HT-29 (cell line): ENCODE data around the gene ICAM4. TPM values are rescaled to one million over a fixed set of nuclear protein-coding genes. Genes with fewer than 3 reads are reported as not detected.
"Not testable (repeated sequence)": the region's sequence is repeated elsewhere in the genome, so short reads cannot be mapped to it uniquely, and the experiment has no call there.

ENCODE experiments used
- DNase-seq: peaks from one replicate; pipeline ENCODE4 v3.0.0-alpha.2; 2015; ENCODE audit warnings: low spot score
- total RNA-seq: library from RNA; depleted of rRNA; stranded (reverse); fragments of >200 nt; shearing (Covaris generic); gene quantifications from 2 replicates; pipeline ENCODE4 v1.2.3, GENCODE V29; 2014

ICAM4 gene
- total RNA-seq, 1 experiment from 2014 or later: 0.69 TPM

DNA sequence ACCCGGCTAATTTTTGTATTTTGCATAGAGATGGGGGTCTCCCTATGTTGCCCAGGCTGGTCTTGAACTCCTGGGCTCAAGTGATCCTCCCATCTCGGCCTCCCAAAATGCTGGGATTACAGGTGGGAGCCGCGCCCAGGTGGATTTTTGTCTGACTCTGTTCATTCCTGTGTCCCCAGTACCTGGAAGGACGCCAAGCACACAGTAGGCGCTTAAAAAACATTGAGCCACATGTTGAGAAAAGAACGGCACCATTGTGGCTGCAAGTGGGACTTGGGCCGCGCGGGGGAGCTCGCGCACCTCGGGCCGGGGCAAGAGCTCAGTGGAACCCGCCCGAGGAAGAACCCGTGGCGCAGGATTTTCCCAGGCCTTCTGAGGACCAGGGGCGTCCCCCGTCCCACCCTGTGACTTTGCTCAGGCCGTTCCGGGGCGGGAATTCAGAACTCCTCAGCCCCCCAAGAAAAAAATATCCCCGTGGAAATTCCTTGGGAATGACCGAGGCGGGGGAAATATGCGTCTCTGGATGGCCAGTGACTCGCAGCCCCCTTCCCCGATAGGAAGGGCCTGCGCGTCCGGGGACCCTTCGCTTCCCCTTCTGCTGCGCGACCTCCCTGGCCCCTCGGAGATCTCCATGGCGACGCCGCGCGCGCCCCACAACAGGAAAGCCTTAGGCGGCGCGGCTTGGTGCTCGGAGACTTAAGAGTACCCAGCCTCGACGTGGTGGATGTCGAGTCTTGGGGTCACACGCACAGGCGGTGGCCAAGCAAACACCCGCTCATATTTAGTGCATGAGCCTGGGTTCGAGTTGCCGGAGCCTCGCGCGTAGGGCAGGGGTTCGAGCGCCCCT lies 17.2 kb upstream of the ICAM4 start:
- DNase-seq: peak; percentile 60

DNA sequence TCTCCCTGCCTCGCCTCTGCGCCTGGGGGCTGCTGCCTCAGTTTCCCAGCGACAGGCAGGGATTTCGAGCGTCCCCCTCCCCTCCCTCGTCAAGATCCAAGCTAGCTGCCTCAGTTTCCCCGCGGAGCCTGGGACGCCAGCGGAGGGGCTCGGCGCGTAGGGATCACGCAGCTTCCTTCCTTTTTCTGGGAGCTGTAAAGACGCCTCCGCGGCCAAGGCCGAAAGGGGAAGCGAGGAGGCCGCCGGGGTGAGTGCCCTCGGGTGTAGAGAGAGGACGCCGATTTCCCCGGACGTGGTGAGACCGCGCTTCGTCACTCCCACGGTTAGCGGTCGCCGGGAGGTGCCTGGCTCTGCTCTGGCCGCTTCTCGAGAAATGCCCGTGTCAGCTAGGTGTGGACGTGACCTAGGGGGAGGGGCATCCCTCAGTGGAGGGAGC lies 16.6 kb upstream of the ICAM4 start:
- DNase-seq: no peak

DNA sequence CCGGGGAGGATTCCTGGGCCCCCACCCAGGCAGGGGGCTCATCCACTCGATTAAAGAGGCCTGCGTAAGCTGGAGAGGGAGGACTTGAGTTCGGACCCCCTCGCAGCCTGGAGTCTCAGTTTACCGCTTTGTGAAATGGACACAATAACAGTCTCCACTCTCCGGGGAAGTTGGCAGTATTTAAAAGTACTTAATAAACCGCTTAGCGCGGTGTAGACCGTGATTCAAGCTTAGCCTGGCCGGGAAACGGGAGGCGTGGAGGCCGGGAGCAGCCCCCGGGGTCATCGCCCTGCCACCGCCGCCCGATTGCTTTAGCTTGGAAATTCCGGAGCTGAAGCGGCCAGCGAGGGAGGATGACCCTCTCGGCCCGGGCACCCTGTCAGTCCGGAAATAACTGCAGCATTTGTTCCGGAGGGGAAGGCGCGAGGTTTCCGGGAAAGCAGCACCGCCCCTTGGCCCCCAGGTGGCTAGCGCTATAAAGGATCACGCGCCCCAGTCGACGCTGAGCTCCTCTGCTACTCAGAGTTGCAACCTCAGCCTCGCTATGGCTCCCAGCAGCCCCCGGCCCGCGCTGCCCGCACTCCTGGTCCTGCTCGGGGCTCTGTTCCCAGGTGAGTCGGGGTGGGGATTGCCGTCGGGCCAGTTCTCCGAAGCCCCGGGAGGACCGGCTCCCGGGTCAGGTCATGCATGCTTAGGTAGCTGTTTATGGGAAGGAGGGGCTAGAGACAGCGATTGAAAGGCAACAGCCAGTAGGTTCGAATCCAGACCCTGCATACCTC lies 15.9 kb upstream of the ICAM4 start, which contains the start of gene ICAM1:
ICAM1 (plus strand) TSS at position 505 of the 779 bp plus-strand sequence; CDS start at position 545, 40 bp downstream.
- peak; percentile 47 for DNase-seq

DNA sequence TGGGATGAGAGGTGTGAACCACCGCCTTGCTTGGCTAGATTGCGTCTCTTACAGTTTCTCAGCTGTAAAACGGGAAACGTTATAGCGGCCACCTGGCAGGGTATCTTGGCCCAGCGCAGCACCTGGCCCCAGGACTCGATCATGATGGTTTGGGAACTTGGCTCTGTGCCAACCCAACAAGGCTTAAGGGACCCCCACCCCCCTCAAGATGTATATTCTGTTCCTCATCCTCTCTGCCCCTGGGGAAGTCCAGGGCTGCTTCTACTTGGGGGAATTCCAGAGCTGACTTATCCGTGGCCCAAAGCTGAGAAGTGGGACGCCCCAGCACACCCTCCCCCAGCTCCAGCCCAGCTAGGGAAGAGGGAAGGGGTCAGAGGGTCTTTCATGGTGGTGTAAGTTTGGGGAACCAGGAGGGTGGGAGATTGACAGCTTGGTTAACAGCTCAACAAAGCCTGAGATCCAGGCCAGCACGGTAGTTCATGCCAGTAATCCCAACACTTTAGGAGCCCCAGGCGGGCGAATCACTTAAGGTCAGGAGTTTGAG lies 15.1 kb upstream of the ICAM4 start:
- no peak for DNase-seq

DNA sequence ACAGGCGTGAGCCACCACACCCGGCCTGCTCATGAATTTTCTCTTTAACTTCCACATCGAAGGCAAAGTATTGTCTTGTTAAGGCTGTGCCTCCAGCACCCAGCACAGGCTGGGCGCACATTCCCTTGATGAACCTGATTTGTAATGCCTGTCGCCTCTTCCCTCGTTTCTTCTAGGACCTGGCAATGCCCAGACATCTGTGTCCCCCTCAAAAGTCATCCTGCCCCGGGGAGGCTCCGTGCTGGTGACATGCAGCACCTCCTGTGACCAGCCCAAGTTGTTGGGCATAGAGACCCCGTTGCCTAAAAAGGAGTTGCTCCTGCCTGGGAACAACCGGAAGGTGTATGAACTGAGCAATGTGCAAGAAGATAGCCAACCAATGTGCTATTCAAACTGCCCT lies 12.2 kb upstream of the ICAM4 start:
- no peak for DNase-seq

DNA sequence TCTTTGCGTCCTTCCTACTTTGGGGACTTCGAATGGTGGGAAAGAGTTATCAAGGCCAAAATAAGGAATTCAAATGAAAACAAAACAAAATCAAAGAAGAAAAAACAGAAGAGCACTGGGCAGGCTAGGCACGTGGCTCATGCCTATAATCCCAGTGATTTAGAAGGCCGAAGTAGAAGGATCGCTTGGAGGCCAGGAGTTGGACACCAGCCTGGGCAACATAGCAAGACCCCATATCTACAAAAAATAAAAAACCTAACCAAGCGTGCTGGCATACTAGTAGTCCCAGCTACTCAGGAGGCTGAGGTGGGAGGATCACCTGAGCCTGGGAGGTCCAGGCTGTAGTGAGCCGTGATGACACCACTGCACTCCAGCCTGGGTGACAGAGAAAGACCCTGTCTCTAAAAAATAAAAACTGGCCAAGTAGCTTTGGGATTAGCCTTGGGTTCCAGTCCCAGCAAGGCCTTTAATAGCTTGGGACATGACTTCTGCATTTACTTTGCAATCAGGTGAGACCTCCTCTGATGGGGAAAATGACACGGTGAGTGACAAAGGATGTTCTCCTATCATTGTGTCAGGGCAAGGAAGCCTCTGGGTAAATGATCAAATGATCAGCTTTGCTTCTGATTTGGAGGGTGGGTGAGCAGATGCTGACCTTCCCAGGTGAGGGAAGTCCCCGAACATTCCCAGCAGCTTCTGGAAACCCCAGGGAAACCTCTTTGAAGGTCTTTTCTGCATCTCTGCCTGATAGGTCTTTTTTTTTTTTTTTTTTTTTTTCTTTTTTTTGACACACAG lies 8.8 kb upstream of the ICAM4 start:
- no peak for DNase-seq

DNA sequence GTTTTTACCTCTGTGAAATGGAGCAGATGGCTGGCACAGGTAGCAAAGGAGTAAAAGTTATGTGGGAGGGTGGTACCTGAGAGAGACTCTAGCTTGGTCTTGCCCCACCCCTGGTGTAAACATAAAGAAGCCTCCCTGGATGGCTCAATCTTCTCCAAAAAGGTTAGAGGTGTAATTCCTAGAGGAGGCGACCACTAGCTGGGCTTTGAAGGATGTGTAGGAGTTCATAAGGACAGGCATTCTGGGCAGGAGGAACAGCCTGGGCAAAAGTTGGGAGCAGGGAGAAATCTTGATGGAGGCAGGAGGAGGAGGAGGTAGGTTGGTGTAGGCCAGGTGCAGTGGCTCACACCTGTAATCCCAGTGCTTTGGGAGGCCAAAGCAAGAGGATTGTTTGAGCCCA lies 7.8 kb upstream of the ICAM4 start:
- DNase-seq: no peak

DNA sequence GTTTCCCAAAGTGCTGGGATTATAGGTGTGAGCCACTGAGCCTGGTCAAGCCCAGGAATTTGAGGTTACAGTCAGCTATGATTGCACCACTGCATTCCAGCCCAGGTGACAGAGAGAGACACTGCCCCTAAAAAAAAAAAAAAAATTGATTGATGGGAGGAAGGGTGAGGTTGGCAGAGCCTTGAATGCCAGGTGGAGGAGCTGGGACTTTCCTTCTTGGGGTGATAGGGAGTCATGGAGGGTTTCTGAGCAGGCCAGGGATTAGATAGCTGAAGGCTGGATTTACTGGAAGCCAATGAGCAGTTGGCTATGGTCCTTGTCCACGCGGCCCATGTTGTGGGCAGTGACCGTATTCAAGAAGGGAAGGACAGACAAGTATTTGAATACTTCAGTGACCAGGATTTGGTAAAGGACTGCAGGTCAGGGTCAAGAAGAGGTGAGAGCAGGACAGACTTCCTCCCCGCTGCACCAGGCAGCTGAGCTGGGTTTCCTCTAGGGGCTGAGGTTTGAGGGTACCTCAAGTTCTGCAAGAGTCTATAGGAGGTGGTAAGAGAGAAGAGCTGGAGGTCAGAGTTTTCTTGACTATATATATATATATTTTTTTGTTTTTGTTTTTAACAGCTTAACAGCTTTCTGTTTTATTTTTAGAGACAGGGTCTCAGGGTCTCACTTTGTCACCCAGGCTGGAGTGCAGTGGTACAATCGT lies 6.9 kb upstream of the ICAM4 start:
- DNase-seq: no peak

DNA sequence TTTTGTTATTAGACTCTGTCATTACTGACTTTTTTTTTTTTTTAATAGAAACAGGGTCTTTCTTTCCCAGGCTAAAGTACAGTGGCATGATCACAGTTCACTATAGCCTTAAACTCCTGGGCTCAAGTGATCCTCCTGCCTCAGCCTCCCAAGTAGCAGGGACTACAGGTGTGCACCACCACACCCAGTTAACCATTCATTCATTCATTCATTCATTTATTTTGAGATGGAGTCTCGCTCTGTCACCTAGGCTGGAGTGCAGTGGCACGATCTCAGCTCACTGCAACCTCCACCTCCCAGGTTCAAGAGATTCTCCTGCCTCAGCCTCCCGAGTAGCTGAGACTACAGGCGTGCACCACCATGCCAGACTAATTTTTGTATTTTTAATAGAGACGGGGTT lies 4.7 kb upstream of the ICAM4 start:
- not testable (repeated sequence) for DNase-seq

DNA sequence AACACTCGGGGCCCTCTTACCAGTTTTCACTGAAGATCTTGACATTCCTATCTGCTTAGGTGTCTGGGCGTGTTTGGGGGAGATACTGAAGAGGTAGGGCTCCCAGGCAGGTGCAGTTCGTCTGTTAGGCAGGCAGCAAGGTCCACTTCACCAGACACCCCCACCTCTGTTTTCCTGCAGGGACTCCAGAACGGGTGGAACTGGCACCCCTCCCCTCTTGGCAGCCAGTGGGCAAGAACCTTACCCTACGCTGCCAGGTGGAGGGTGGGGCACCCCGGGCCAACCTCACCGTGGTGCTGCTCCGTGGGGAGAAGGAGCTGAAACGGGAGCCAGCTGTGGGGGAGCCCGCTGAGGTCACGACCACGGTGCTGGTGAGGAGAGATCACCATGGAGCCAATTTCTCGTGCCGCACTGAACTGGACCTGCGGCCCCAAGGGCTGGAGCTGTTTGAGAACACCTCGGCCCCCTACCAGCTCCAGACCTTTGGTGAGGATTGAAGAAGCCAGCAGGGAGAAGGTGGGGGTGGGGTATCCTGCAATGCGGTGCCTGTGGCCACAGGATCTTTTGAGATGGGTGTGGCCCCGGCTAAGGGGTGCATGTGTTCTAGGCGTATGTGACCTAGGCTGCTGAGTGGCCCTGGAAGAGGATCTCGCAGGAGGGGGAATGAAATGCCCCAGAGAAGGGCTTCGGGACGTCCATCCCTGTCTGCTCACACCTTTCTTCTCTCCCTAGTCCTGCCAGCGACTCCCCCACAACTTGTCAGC lies 3.3 kb upstream of the ICAM4 start:
- DNase-seq: no peak

DNA sequence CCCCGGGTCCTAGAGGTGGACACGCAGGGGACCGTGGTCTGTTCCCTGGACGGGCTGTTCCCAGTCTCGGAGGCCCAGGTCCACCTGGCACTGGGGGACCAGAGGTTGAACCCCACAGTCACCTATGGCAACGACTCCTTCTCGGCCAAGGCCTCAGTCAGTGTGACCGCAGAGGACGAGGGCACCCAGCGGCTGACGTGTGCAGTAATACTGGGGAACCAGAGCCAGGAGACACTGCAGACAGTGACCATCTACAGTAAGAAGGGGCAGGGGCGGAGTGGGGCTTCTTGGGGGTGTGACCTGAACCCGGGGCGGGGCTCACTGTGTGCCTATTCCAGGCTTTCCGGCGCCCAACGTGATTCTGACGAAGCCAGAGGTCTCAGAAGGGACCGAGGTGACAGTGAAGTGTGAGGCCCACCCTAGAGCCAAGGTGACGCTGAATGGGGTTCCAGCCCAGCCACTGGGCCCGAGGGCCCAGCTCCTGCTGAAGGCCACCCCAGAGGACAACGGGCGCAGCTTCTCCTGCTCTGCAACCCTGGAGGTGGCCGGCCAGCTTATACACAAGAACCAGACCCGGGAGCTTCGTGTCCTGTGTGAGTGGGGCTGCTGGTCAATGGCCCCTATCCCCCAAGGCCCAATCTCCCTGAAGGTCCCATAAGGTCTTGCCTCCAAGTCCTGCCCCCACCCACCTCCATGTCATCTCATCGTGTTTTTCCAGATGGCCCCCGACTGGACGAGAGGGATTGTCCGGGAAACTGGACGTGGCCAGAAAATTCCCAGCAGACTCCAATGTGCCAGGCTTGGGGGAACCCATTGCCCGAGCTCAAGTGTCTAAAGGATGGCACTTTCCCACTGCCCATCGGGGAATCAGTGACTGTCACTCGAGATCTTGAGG lies 2.4 kb upstream of the ICAM4 start:
- no peak for DNase-seq

DNA sequence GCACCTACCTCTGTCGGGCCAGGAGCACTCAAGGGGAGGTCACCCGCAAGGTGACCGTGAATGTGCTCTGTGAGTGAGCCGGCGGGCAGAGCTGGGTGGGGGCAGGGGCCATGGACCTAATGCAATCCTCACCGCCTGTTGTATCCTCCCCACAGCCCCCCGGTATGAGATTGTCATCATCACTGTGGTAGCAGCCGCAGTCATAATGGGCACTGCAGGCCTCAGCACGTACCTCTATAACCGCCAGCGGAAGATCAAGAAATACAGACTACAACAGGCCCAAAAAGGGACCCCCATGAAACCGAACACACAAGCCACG lies 1.8 kb upstream of the ICAM4 start:
- no peak for DNase-seq

DNA sequence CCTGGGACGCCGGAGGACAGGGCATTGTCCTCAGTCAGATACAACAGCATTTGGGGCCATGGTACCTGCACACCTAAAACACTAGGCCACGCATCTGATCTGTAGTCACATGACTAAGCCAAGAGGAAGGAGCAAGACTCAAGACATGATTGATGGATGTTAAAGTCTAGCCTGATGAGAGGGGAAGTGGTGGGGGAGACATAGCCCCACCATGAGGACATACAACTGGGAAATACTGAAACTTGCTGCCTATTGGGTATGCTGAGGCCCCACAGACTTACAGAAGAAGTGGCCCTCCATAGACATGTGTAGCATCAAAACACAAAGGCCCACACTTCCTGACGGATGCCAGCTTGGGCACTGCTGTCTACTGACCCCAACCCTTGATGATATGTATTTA lies 1.4 kb upstream of the ICAM4 start:
- no peak for DNase-seq

DNA sequence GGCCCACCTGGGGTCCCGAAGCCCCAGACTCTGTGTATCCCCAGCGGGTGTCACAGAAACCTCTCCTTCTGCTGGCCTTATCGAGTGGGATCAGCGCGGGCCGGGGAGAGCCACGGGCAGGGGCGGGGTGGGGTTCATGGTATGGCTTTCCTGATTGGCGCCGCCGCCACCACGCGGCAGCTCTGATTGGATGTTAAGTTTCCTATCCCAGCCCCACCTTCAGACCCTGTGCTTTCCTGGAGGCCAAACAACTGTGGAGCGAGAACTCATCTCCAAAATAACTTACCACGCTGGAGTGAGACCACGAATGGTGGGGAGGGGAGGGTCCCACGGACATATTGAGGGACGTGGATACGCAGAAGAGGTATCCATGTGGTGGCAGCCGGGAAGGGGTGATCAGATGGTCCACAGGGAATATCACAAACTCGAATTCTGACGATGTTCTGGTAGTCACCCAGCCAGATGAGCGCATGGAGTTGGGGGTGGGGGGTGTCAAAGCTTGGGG lies 2.0 kb downstream of the ICAM4 start:
- peak; percentile 71 for DNase-seq

DNA sequence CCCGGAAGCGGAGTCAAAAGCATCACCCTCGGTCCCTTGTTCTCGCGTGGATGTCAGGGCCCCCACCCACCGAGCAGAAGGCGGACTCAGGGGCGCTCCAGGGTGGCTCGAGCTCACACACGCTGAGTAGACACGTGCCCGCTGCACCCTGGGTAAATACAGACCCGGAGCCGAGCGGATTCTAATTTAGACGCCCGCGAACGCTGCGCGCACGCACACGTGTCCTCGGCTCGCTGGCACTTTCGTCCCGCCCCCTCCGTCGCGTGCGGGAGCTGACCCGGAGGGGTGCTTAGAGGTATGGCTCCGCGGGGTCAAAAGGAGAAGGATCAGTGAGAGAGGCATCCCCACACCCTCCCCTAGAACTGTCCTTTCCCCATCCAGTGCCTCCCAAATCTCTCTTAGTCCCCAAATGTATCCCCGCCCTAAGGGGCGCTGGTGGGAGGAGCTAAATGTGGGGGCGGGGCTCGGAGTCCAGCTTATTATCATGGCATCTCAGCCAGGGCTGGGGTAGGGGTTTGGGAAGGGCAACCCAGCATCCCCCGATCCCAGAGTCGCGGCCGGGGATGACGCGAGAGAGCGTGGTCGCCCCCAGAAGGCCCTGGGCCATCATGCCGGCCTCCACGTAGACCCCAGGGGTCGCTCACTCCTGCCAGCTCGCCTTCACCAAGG lies 2.5 kb downstream of the ICAM4 start:
- peak; percentile 53 for DNase-seq

DNA sequence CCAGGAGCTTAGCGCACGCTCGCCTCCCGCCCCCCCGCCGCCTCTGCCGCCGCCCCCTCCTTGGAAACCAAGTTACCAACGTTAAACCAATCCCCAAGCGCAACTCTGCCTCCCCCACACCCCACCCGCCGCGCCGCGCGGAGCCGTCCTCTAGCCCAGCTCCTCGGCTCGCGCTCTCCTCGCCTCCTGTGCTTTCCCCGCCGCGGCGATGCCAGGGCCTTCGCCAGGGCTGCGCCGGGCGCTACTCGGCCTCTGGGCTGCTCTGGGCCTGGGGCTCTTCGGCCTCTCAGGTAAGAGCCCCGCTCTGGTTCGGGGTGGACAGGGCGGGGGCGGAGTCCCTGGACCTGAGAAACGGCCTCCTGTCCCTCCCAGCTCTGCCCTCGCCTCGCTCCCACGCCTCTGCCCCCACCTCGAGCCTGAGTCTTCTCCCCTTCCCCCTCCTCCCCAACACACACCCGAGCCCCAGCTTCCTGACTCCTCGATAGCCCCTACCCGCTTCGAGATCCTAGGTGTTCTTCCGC lies 3.1 kb downstream of the ICAM4 start, which contains the start of gene ICAM5:
ICAM5 (plus strand) TSS at position 117 of the 521 bp plus-strand sequence; CDS start at position 209, 92 bp downstream.
- no peak for DNase-seq

DNA sequence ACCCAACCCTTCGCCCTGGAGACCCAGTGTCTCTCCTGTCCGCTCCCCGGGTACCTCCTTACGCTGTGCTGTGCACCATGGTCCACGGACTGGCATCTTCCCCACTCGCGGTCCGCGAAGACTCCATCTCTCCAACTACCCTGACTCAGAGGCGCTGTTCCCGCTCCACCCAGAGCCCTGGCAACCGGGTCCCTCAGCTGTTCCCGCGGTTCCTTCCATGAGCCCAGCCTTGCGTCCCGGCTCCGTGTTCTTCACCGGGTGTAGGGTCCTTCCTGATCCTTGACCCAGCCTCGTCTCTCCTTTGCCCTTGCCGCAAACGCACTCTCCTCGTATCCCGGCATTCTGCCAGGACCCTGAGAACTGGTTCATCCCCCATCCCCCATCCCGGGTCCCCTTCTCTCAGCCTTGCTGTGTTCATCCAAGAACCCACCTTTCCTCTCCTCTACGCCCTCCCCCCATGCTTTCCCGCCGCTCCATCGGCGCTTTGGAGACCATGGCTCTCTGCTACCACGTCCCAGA lies 3.7 kb downstream of the ICAM4 start:
- no peak for DNase-seq
